Measurements from ENCODE around the gene NAGA.

DNA sequence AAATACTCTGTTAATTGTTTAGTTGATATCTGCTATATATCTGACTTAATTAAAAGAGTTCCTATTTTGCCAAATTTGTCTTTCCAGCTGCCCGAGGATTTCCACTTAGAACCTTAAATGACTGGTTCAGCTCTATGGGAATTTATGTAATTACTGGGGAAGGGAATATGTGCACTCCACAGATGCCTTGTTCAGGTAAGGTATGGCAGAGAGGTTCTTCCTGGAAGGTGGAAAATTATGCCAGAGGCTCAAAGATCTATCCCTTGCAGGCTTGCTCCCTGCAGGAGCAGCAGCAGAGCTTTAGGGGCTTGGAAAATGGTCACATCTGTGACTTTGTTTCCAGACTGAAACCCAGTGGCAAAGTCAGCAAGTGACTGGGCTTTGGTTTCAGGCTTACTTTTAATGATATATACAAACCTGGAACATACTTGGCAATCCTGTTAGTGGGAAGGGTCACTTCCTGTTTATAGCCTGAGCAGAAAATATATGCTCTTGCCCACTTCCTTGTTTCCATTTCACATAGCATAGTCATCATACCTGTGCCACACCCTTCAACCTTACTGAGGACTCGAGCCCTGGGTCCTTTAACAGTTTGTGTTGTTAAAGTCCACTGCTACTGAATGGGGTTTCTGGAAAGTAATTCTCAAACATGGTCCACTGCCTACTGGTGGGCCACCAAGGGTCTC is 48.3 kb downstream of the NAGA start:
- TF ChIP-seq EZH2 (IDR thresholded peaks at IDR 0.05; ENCODE audit: borderline replicate concordance, low read depth, low read length, severe bottlenecking) (no peak), CTCF (IDR thresholded peaks at IDR 0.05; ENCODE audit: extremely low read depth in 1 of 2, insufficient read depth in 1 of 2, low read depth in 1 of 2, low read length in 2 of 2) (no peak), POLR2A (IDR thresholded peaks at IDR 0.05; ENCODE audit: low read depth, low read length) (no peak), GATA2 (IDR thresholded peaks at IDR 0.05; ENCODE audit: insufficient read depth, insufficient read length, low read depth, low read length) (no peak)

Measured in endothelial cell of umbilical vein (primary cell).